K562 (cell line): ENCODE data around the gene MS4A6E. TPM values are rescaled to one million over a fixed set of nuclear protein-coding genes. Genes with fewer than 3 reads are reported as not detected.

Experiments
- ATAC-seq: fragments of 200-7000 bp; cut with Tn5 transposase; 3 replicates; pipeline ENCODE4 v1.9.1; 2020; ENCODE audit warnings: moderate library complexity
- BruUV-seq: library from RNA; stranded (reverse); fragments of 400-500 nt; replicated peaks from 2 replicates; lab custom pipeline; 2021; lab: Mats Ljungman, UMichigan
- CTCF ChIA-PET: fragments of 300-600 bp; formaldehyde crosslinking; extraction: SDS; loops from one replicate; lab custom pipeline; 2021; ENCODE audit warnings: low intra/inter-chr PET ratio; lab: Yijun Ruan, JAX
- POLR2A ChIA-PET: fragments of 300-600, 350-650 bp; sonication (Branson Sonifier 250); formaldehyde crosslinking; extraction: SDS; loops from one replicate; lab custom pipeline; 2021; ENCODE audit warnings: antibody characterized with exemption, inconsistent platforms; lab: Yijun Ruan, JAX
- DNase-seq, 4 experiments: peaks; one replicate each; pipeline versions ENCODE4 v3.0.0 to v3.0.0-alpha.2; 2011 to 2018; ENCODE audit warnings: low spot score in 3 of 4, mixed read lengths in 3 of 4; ENCODE audit errors: extremely low read depth in 1 of 4
- FAIRE-seq: peaks from 2 replicates; lab custom pipeline; 2011; peaks lifted over from hg19 to GRCh38; lab: Jason Lieb, UNC
- H2AFZ ChIP-seq: 2 replicates; pipeline ENCODE4 v1.6.0; 2011; ENCODE audit warnings: low read depth, low read length, control low read depth, inconsistent platforms
- H3K27ac ChIP-seq: fragments of 200-600 bp; 3 replicates; pipeline ENCODE4 v1.8.0; 2011; ENCODE audit warnings: low read depth, mild to moderate bottlenecking, control low read depth, inconsistent platforms, low read length, moderate library complexity, mixed read lengths; ENCODE audit errors: extremely low read depth
- H3K27me3 ChIP-seq, 2 experiments: fragments of 300-600 bp in 1 of 2; 2 replicates in 1 of 2; 3 replicates in 1 of 2; pipeline versions ENCODE4 v1.6.0 to v1.8.0; 2011; ENCODE audit warnings: inconsistent platforms in 2 of 2, low read length in 2 of 2, mild to moderate bottlenecking in 1 of 2, mixed read lengths in 1 of 2, moderate library complexity in 1 of 2; ENCODE audit not compliant: control insufficient read depth in 2 of 2, insufficient read depth in 2 of 2
- H3K36me3 ChIP-seq: fragments of 300-600 bp; 3 replicates; pipeline ENCODE4 v1.8.0; 2011; ENCODE audit warnings: mild to moderate bottlenecking, low read length, inconsistent platforms; ENCODE audit not compliant: control insufficient read depth, insufficient read depth
- H3K4me1 ChIP-seq, 2 experiments: fragments of 200-600 bp in 1 of 2; replicated peaks in 1 of 2; 2 replicates in 1 of 2; 3 replicates in 1 of 2; pipeline versions ENCODE4 v1.5.1 to v1.8.0; 2011; ENCODE audit warnings: inconsistent platforms in 2 of 2, low read length in 2 of 2, mild to moderate bottlenecking in 1 of 2, mixed read lengths in 1 of 2, moderate library complexity in 1 of 2; ENCODE audit not compliant: control insufficient read depth in 2 of 2, insufficient read depth in 2 of 2
- H3K4me2 ChIP-seq: 2 replicates; pipeline ENCODE4 v1.6.1; 2011; ENCODE audit warnings: low read length, control low read depth, inconsistent platforms, mixed read lengths; ENCODE audit not compliant: insufficient read depth
- H3K4me3 ChIP-seq: fragments of 200-600 bp; sonication (generic), shearing (Covaris generic); 2 replicates; pipeline ENCODE4 v1.5.1; 2016; ENCODE audit warnings: control low read depth, inconsistent platforms
- H3K79me2 ChIP-seq: fragments of 200-600 bp; 3 replicates; pipeline ENCODE4 v1.8.0; 2011; ENCODE audit warnings: low read length, inconsistent platforms; ENCODE audit not compliant: control insufficient read depth, insufficient read depth
- H3K9ac ChIP-seq, 2 experiments: 2 replicates each; pipeline versions ENCODE4 v1.6.0 to v1.6.1; 2011; ENCODE audit warnings: low read depth in 2 of 2, low read length in 2 of 2, control low read depth in 1 of 2, inconsistent platforms in 1 of 2, mild to moderate bottlenecking in 1 of 2, mixed read lengths in 1 of 2; ENCODE audit not compliant: insufficient read depth in 1 of 2
- H3K9me1 ChIP-seq: one replicate; pipeline ENCODE4 v1.6.0; 2011; ENCODE audit warnings: inconsistent platforms, mild to moderate bottlenecking, low read length, moderate library complexity; ENCODE audit not compliant: control insufficient read depth, insufficient read depth
- H3K9me3 ChIP-seq: replicated peaks from 2 replicates; pipeline ENCODE4 v1.5.1; 2011; ENCODE audit warnings: low read depth, low read length, inconsistent platforms; ENCODE audit not compliant: control insufficient read depth, insufficient read depth
- H4K20me1 ChIP-seq: replicated peaks from 2 replicates; pipeline ENCODE4 v1.6.1; 2011; ENCODE audit warnings: low read length, inconsistent platforms, mixed read lengths; ENCODE audit not compliant: control insufficient read depth, insufficient read depth
- CTCF ChIP-seq, 3 experiments: IDR thresholded peaks in 2 of 3; conservative IDR thresholded peaks in 1 of 3; 2 replicates each; pipeline ENCODE4 v1.5.1; 2011 to 2012; ENCODE audit warnings: low read length in 3 of 3, mild to moderate bottlenecking in 3 of 3, control low read depth in 2 of 3, improper control_type of control experiment in 1 of 3, inconsistent platforms in 1 of 3, low read depth in 1 of 3, mixed read lengths in 1 of 3, moderate library complexity in 1 of 3; ENCODE audit not compliant: insufficient read depth in 2 of 3
- DEAF1 ChIP-seq: fragments of 450-650 bp; formaldehyde crosslinking; IDR thresholded peaks from 2 replicates; pipeline ENCODE4 v1.4.0; 2020; ENCODE audit warnings: mild to moderate bottlenecking, moderate library complexity
- NFE2L1 ChIP-seq: fragments of 450-650 bp; IDR thresholded peaks from 2 replicates; pipeline ENCODE4 v1.6.1; 2016; ENCODE audit warnings: missing genetic modification characterization, low read depth, mild to moderate bottlenecking, missing compliant biosample characterization, moderate library complexity, borderline replicate concordance
- RAD21 ChIP-seq, 2 experiments: fragments of 250-450 bp in 1 of 2; fragments of 450-650 bp in 1 of 2; sonication (Bioruptor Pico) in 1 of 2; formaldehyde crosslinking in 1 of 2; IDR thresholded peaks in 1 of 2; conservative IDR thresholded peaks in 1 of 2; 2 replicates each; pipeline versions ENCODE4 v1.4.0 to v1.8.0; 2020 to 2022; ENCODE audit warnings: mild to moderate bottlenecking in 2 of 2, moderate library complexity in 1 of 2
- SAP30 ChIP-seq: fragments of 200-600 bp; sonication (generic); IDR thresholded peaks from 2 replicates; pipeline ENCODE4 v1.6.1; 2012; ENCODE audit warnings: borderline replicate concordance, low read depth, mild to moderate bottlenecking, moderate library complexity, low read length, control low read depth, inconsistent platforms; ENCODE audit not compliant: insufficient read depth, poor library complexity, severe bottlenecking
- SMC3 ChIP-seq: conservative IDR thresholded peaks from 2 replicates; pipeline ENCODE4 v1.6.1; 2011; ENCODE audit warnings: low read depth, low read length, improper control_type of control experiment; ENCODE audit not compliant: insufficient read depth
- ZNF212 ChIP-seq: fragments of 450-650 bp; formaldehyde crosslinking; IDR thresholded peaks from 2 replicates; pipeline ENCODE4 v1.4.0; 2020; ENCODE audit warnings: mild to moderate bottlenecking
- WGBS: fragments of 100-300 bp; shearing (Covaris generic); methylation state at CpG from one replicate; pipeline ENCODE4 v1.1.6; 2016; ENCODE audit warnings: low coverage, mixed read lengths; ENCODE audit not compliant: insufficient coverage; ENCODE audit errors: missing lambda C conversion rate; 5-methylcytosine and 5-hydroxymethylcytosine counted together
- in situ Hi-C: fragments of 300-500 bp; cut with MboI; formaldehyde crosslinking; loops from 4 replicates; pipeline ENCODE4 v1.15.0; 2018; ENCODE audit warnings: inconsistent platforms, mixed read lengths
- intact Hi-C: fragments of 100-400 bp; cut with micrococcal nuclease; formaldehyde crosslinking; loops from 2 replicates; pipeline ENCODE4 v1.14.2; 2022
- polyA plus RNA-seq, 8 experiments: library from polyadenylated mRNA; depleted of rRNA in 4 of 8; stranded (reverse) in 5 of 8; unstranded in 3 of 8; fragments of >200 nt; fragmentation: Nextera tagmentation in 2 of 8; fragmentation: Illumina TruSeq in 1 of 8; extraction: Ambion mirVana in 2 of 8; extraction: Trizol in 1 of 8; gene quantifications; 2 replicates each; pipeline versions ENCODE4 v1.2.1 to v1.2.3, GENCODE V29; 2011 to 2014; ENCODE audit warnings: inconsistent platforms in 1 of 8, missing spikeins in 1 of 8
- total RNA-seq, 7 experiments: library from RNA; depleted of rRNA in 6 of 7; stranded (reverse); fragments of >200 nt in 6 of 7; fragmentation: Illumina TruSeq in 2 of 7; extraction: Trizol in 2 of 7; gene quantifications; 2 replicates each; pipeline versions ENCODE4 v1.2.1 to v1.2.3, GENCODE V29; 2011 to 2021; ENCODE audit warnings: low replicate concordance in 1 of 7

The MS4A6E gene
- total and polyA plus RNA-seq, 9 of the 15 experiments (the other 6 are each of a cell fraction or from before 2014, with no cell fraction given) = 0.13 to 0.15 TPM; not detected in 7

- DNase-seq (peak; percentile 47 to 63 (median 49)), FAIRE-seq (peak; percentile 91), ATAC-seq (peak; percentile 88)
- in situ Hi-C loops = no loop called here
- Histone ChIP-seq H3K4me2 (no peak overlapping the region), H3K79me2 (no peaks in the 10 kb centered on the region), H3K4me3 (no peak overlapping the region), H3K9ac (no peak overlapping the region), H2AFZ (no peak overlapping the region), H3K9me3 (no peaks in the 10 kb centered on the region), H3K4me1 (no peaks in the 10 kb centered on the region), H3K9me1 (no peaks in the 10 kb centered on the region), H3K27me3 (peaks cover 0 to 13% of the 10 kb centered on the region in 2 experiments; a peak in 2 of 5 replicates), H3K27ac (no peak overlapping the region), H4K20me1 (no peaks in the 10 kb centered on the region), H3K36me3 (no peaks in the 10 kb centered on the region)
- BruUV-seq = no TSS peak
- ChIA-PET POLR2A (interaction anchor here (1.0 kb wide), 1 partner anchor 14 kb away, joined by 3 read pairs; no protein-coding TSS in a partner anchor), CTCF (interaction anchor here (1.3 to 1.5 kb wide), 2 partner anchors 122 to 255 kb away, joined by 8 to 15 read pairs; no protein-coding TSS in a partner anchor)
- intact Hi-C loops = loop anchor here (1.0 to 2.0 kb wide), 2 partner anchors 123 to 254 kb away; no protein-coding TSS in a partner anchor
- 0% methylated on average over 7 of the region's 7 CpGs for WGBS
- TF ChIP-seq ZNF212 (CRISPR knock-in tag) (no peak), NFE2L1 (tag) (no peak), CTCF (IDR thresholded peaks at IDR 0.05 in 2 of 3, conservative IDR thresholded peaks at IDR 0.05 in 1 of 3; ENCODE audit: insufficient read depth in 2 of 3, low read depth in 1 of 3, low read length in 3 of 3) (peak; percentile 72 to 76 (median 76)), RAD21 (CRISPR knock-in tag; conservative IDR thresholded peaks at IDR 0.05 in 1 of 2, IDR thresholded peaks at IDR 0.05 in 1 of 2) (peak; percentile 50 to 70), SMC3 (peak; percentile 28; the same call in 1 of the 2 replicates), SAP30 (no peak), DEAF1 (CRISPR knock-in tag) (peak; percentile 55)
Observed at GRCh38 chr11:60363542-60364470, 36.8 kb downstream of the MS4A6E start.
